HUES6 (cell line): ENCODE data around the gene MALT1.

Experiments used
- H3K27ac ChIP-seq: 2 replicates; pipeline ENCODE4 v1.7.0; 2013; ENCODE audit warnings: low read depth, mild to moderate bottlenecking, low read length, inconsistent platforms
- H3K27me3 ChIP-seq: 2 replicates; pipeline ENCODE4 v1.6.1; 2013; ENCODE audit warnings: low read length; ENCODE audit not compliant: control insufficient read depth, insufficient read depth
- H3K36me3 ChIP-seq: 2 replicates; pipeline ENCODE4 v1.6.1; 2013; ENCODE audit warnings: low read length; ENCODE audit not compliant: control insufficient read depth, insufficient read depth
- H3K4me1 ChIP-seq: 2 replicates; pipeline ENCODE4 v1.6.1; 2013; ENCODE audit warnings: low read length; ENCODE audit not compliant: control insufficient read depth, insufficient read depth
- H3K4me3 ChIP-seq: 2 replicates; pipeline ENCODE4 v1.5.1; 2013; ENCODE audit warnings: low read depth, low read length
- H3K9ac ChIP-seq: one replicate; pipeline ENCODE4 v1.6.1; 2013; ENCODE audit warnings: mild to moderate bottlenecking, low read length
- H3K9me3 ChIP-seq: 2 replicates; pipeline ENCODE4 v1.6.1; 2013; ENCODE audit warnings: low read depth, low read length; ENCODE audit not compliant: control insufficient read depth, insufficient read depth

Gene MALT1

GRCh38 chr18:58758606-58759005, 87.3 kb downstream of the MALT1 start:
- H3K27me3 ChIP-seq, result no peaks in the 10 kb centered on the region
- H3K9ac ChIP-seq, result no peak overlapping the region
- no peak overlapping the region for H3K27ac ChIP-seq
- H3K36me3 ChIP-seq, result no peaks in the 10 kb centered on the region
- no peak overlapping the region for H3K4me3 ChIP-seq
- no peaks in the 10 kb centered on the region for H3K9me3 ChIP-seq
- peaks cover 8% of the 10 kb centered on the region; the same call in 1 of the 2 replicates for H3K4me1 ChIP-seq

DNA sequence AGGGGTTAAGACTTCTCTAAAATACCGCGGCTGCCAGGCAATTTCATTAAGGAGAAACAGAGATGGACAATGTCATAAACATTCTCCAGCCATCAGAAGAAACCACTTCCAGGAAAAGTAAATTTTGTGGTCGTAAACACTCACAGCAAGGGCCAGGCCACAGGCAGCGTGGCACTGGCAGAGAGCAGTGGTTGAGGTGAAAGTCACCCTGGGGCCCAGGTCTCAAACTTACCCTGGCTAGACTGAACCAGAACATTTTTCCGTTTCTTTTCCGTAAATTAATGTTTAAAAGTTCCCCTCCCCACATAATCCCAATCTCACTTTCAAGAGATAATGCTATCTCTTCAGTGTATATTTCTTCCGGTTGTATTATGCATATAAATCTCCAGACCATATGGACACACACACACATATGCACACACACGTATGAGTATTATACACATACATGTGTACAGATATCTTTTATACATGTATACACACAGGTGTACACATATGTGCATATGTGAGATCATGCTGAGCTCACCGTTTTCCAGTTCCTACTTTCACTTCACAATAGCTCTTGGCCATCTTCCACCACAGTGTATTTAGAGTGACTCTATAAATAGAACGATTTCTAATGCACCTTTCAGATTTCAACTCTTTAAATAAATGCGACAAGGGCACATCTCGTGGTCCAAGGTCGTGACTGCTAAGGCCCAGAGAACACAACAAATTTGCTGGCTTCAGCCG, 90.1 kb downstream of the MALT1 start:
- Histone ChIP-seq H3K9ac (no peak overlapping the region), H3K9me3 (no peaks in the 10 kb centered on the region), H3K27ac (no peak overlapping the region), H3K4me3 (no peak overlapping the region), H3K36me3 (no peaks in the 10 kb centered on the region), H3K4me1 (peaks cover 4% of the 10 kb centered on the region; the same call in 1 of the 2 replicates), H3K27me3 (no peaks in the 10 kb centered on the region)

GRCh38 chr18:58761970-58762780, 90.9 kb downstream of the MALT1 start:
- peaks cover 4% of the 10 kb centered on the region; the same call in 1 of the 2 replicates for H3K4me1 ChIP-seq
- no peak overlapping the region for H3K27ac ChIP-seq
- no peak overlapping the region for H3K9ac ChIP-seq
- no peaks in the 10 kb centered on the region for H3K36me3 ChIP-seq
- no peaks in the 10 kb centered on the region for H3K9me3 ChIP-seq
- H3K27me3 ChIP-seq, result no peaks in the 10 kb centered on the region
- no peak overlapping the region for H3K4me3 ChIP-seq

DNA sequence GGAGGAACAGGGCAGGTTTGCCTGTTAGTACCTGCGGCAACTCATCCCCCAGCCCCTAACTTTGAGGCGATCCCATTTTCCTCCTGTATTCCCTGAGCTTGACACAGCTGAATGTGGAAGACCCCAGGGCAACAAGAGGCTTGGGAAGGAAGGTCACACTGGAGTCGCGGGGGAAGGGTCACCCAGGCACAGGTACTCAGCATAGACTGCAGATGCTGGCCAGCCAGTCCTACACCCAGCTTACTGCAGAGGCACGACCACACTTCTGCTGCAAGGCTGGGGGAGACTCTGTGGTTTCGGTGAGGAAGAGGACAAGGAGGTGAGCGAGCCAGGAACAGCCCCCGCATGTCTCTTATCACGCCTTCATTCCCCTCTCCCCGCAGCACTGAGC, 91.5 kb downstream of the MALT1 start:
- Histone ChIP-seq H3K9me3 (no peaks in the 10 kb centered on the region), H3K27ac (no peak overlapping the region), H3K36me3 (no peaks in the 10 kb centered on the region), H3K4me3 (no peak overlapping the region), H3K4me1 (peaks cover 4% of the 10 kb centered on the region; the same call in 1 of the 2 replicates), H3K27me3 (peaks cover under 1% of the 10 kb centered on the region; the same call in 1 of the 2 replicates), H3K9ac (no peak overlapping the region)

DNA sequence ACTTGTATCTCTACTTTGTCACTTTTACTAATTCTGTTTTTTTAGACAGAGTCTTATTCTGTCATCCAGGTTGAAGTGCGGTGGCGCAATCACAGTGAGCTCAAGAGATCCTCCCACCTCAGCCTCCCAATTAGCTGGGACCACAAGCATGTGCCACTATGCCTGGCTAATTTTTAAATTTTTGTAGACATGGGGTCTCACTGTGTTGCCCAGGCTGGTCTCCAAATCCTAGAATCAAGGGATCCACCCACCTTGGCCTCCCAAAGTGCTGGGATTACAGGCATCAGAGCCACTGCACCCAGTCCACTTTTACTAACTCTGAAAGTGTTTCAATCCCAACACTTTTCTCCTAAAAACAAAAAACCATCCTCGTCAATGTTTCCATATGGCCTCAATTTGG, 94.9 kb downstream of the MALT1 start:
- Histone ChIP-seq H3K9me3 (no peaks in the 10 kb centered on the region), H3K9ac (no peak overlapping the region), H3K27ac (no peak overlapping the region), H3K4me1 (peaks cover 8% of the 10 kb centered on the region), H3K36me3 (no peaks in the 10 kb centered on the region), H3K4me3 (no peak overlapping the region), H3K27me3 (peaks cover 16% of the 10 kb centered on the region; the same call in 1 of the 2 replicates)

DNA sequence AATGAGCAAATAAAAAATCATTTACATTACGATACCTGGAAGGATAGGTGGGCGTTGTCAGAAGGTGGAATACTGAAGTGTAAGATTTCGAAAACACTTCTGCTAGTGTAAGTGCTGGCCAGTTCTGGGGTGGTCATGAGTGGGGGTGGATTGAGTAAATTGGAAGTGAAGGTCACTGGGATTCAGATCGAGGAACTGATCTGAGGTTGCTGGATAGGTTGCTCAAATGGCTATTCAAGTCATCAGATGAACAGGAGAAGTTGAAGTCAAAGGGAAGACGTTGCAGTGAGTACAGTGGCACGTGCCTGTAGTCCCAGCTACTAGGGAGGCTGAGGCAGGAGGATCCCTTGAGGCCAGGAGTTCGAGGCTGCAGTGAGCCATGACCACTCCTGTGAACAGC, 95.7 kb downstream of the MALT1 start:
- H3K9ac ChIP-seq, result no peak overlapping the region
- no peak overlapping the region for H3K27ac ChIP-seq

GRCh38 chr18:58768293-58768974, 97.2 kb downstream of the MALT1 start:
- H3K9ac ChIP-seq, result no peak overlapping the region
- peak overlapping the region; percentile 61 for H3K4me3 ChIP-seq
- no peak overlapping the region for H3K27ac ChIP-seq

More for the DNA sequence above, 95.7 kb downstream of the MALT1 start:
- Histone ChIP-seq H3K4me1 (peaks cover 7% of the 10 kb centered on the region), H3K27me3 (peaks cover 16% of the 10 kb centered on the region; the same call in 1 of the 2 replicates), H3K4me3 (no peak overlapping the region), H3K36me3 (no peaks in the 10 kb centered on the region), H3K9me3 (no peaks in the 10 kb centered on the region)

GRCh38 chr18:58769321-58769720, 98.1 kb downstream of the MALT1 start:
- peaks cover 4% of the 10 kb centered on the region; the same call in 1 of the 2 replicates for H3K4me1 ChIP-seq
- peaks cover 16% of the 10 kb centered on the region; the same call in 1 of the 2 replicates for H3K27me3 ChIP-seq
- no peaks in the 10 kb centered on the region for H3K9me3 ChIP-seq
- no peaks in the 10 kb centered on the region for H3K36me3 ChIP-seq
- H3K27ac ChIP-seq, result no peak overlapping the region
- no peak overlapping the region for H3K4me3 ChIP-seq
- no peak overlapping the region for H3K9ac ChIP-seq

More at GRCh38 chr18:58768293-58768974, 97.2 kb downstream of the MALT1 start:
- no peaks in the 10 kb centered on the region for H3K36me3 ChIP-seq
- H3K4me1 ChIP-seq, result peaks cover 4% of the 10 kb centered on the region; the same call in 1 of the 2 replicates
- H3K27me3 ChIP-seq, result peaks cover 16% of the 10 kb centered on the region; the same call in 1 of the 2 replicates
- H3K9me3 ChIP-seq, result no peaks in the 10 kb centered on the region

DNA sequence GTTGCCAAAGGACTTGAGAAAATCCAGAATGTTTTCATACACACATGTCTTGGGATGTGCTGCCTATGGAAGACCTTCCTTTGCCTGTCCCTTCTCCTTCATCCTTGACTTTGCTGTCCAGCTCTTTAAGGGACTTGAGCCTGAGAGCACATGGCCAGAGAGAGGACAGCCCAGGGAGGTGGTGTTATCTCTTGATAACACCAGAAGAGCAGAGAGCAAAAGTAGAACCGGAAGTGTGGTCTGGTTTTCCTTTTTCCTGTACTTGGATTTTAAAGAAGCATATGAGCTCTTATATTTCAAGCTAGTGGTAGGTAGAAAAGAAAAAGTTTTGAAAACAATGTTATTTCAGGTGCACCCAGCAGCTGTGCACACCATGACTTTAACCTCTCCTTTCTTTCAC, 99.3 kb downstream of the MALT1 start:
- no peak overlapping the region for H3K4me3 ChIP-seq
- H3K27me3 ChIP-seq, result peaks cover 16% of the 10 kb centered on the region; the same call in 1 of the 2 replicates
- H3K27ac ChIP-seq, result no peak overlapping the region
- no peak overlapping the region for H3K9ac ChIP-seq
- no peaks in the 10 kb centered on the region for H3K9me3 ChIP-seq
- peaks cover 4% of the 10 kb centered on the region; the same call in 1 of the 2 replicates for H3K4me1 ChIP-seq
- H3K36me3 ChIP-seq, result no peaks in the 10 kb centered on the region

GRCh38 chr18:58772161-58772560, 100.9 kb downstream of the MALT1 start:
- Histone ChIP-seq H3K4me1 (peaks cover 4% of the 10 kb centered on the region; the same call in 1 of the 2 replicates), H3K9me3 (no peaks in the 10 kb centered on the region), H3K27me3 (peaks cover 16% of the 10 kb centered on the region; the same call in 1 of the 2 replicates), H3K27ac (no peak overlapping the region), H3K36me3 (no peaks in the 10 kb centered on the region), H3K4me3 (no peak overlapping the region), H3K9ac (no peak overlapping the region)
